ENCODE results near the gene ORAI3.

DNA sequence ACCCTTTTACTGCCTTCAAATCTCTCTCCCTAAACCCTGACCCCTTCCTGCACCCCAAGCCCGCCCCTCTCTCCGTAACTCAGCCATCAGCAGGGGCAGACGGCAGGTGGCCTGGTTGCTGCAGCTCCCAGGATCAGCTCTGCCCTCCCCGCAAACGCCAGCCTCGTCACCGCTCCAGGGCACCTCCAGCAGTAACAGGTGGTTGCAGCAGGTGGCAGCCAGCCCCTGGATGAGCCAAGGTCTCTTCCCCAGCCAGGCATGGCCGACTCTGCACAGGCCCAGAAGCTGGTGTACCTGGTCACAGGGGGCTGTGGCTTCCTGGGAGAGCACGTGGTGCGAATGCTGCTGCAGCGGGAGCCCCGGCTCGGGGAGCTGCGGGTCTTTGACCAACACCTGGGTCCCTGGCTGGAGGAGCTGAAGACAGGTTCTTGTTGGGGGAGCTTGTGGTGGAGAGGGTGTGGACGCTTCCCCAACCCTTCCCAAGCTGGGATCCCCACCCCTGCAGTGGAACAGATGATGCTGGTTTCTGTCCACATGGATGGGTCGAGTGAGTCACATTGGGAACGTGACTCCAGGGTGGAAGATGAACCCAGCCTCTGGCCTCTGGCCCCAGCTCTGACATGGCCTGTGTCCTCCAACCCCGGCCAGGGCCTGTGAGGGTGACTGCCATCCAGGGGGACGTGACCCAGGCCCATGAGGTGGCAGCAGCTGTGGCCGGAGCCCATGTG is 36.7 kb downstream of the ORAI3 start:
- TF ChIP-seq POLR2AphosphoS5 (IDR thresholded peaks at IDR 0.05; ENCODE audit: low read depth, low read length) = no peak
- TF ChIP-seq SIN3A (IDR thresholded peaks at IDR 0.05; ENCODE audit: borderline replicate concordance, insufficient read depth, low read length) = no peak
- no peak for TF ChIP-seq TAF1 (IDR thresholded peaks at IDR 0.05; ENCODE audit: borderline replicate concordance, insufficient read depth, low read length)

Data from PFSK-1 (cell line).